GM12865 (cell line): ENCODE results near the gene ELOVL5.
"Not testable (repeated sequence)": the region's sequence is repeated elsewhere in the genome, so short reads cannot be mapped to it uniquely, and the experiment has no call there.

Experiments used
- DNase-seq: peaks from one replicate; pipeline ENCODE4 v3.0.0; 2010; ENCODE audit warnings: low read depth
- H3K4me3 ChIP-seq: 2 replicates; pipeline ENCODE4 v1.5.1; 2011; ENCODE audit warnings: mild to moderate bottlenecking, low read depth, low read length, control low read depth
- CTCF ChIP-seq: IDR thresholded peaks from 2 replicates; pipeline ENCODE4 v1.5.1; 2011; ENCODE audit warnings: low read length, control low read depth, low read depth, inconsistent platforms; ENCODE audit not compliant: insufficient read depth; ENCODE audit errors: missing control alignments

The ELOVL5 gene

GRCh38 chr6:53321701-53322100 lies 27.0 kb downstream of the ELOVL5 start:
- TF ChIP-seq CTCF = no peak
- H3K4me3 ChIP-seq = no peak overlapping the region
- DNase-seq = no peak

- no peak for TF ChIP-seq CTCF
- DNase-seq = no peak
- no peak overlapping the region for H3K4me3 ChIP-seq
Measured at GRCh38 chr6:53320964-53321363, 27.8 kb downstream of the ELOVL5 start.

GRCh38 chr6:53318429-53318828 lies 30.3 kb downstream of the ELOVL5 start:
- no peak overlapping the region for H3K4me3 ChIP-seq
- no peak for TF ChIP-seq CTCF

GRCh38 chr6:53317861-53318260 lies 30.9 kb downstream of the ELOVL5 start:
- TF ChIP-seq CTCF = no peak
- H3K4me3 ChIP-seq = no peak overlapping the region

More at GRCh38 chr6:53318429-53318828, 30.3 kb downstream of the ELOVL5 start:
- no peak for DNase-seq

GRCh38 chr6:53317299-53317698 lies 31.5 kb downstream of the ELOVL5 start:
- DNase-seq, H3K4me3 ChIP-seq: not testable (repeated sequence)

More at GRCh38 chr6:53317861-53318260, 30.9 kb downstream of the ELOVL5 start:
- DNase-seq = no peak

- no peak for TF ChIP-seq CTCF
Measured at GRCh38 chr6:53316142-53316541, 32.6 kb downstream of the ELOVL5 start.

GRCh38 chr6:53315086-53315724 lies 33.5 kb downstream of the ELOVL5 start:
- no peak overlapping the region for H3K4me3 ChIP-seq
- TF ChIP-seq CTCF = no peak
- DNase-seq = no peak

More at GRCh38 chr6:53316142-53316541, 32.6 kb downstream of the ELOVL5 start:
- DNase-seq = no peak
- no peak overlapping the region for H3K4me3 ChIP-seq
